Osteoblast (primary cell): ENCODE measurements around the gene ADAMTS18. TPM values are rescaled to one million over a fixed set of nuclear protein-coding genes. Genes with fewer than 3 reads are reported as not detected.
"Not testable (repeated sequence)": the region's sequence is repeated elsewhere in the genome, so short reads cannot be mapped to it uniquely, and the experiment has no call there.

ENCODE experiments used
- DNase-seq: peaks from one replicate; pipeline ENCODE4 v3.0.0; 2011; ENCODE audit warnings: low spot score, mixed read lengths; ENCODE audit not compliant: insufficient read length; ENCODE audit errors: missing footprints
- H2AFZ ChIP-seq: 2 replicates; pipeline ENCODE4 v1.6.0; 2011; ENCODE audit warnings: mild to moderate bottlenecking, low read length
- H3K27ac ChIP-seq: 2 replicates; pipeline ENCODE4 v1.5.1; 2011; ENCODE audit warnings: mild to moderate bottlenecking, low read depth, low read length, moderate library complexity
- H3K27me3 ChIP-seq: 2 replicates; pipeline ENCODE4 v1.6.0; 2012; ENCODE audit warnings: mild to moderate bottlenecking, control low read depth, inconsistent platforms, low read length, moderate library complexity; ENCODE audit not compliant: insufficient read depth
- H3K36me3 ChIP-seq: 2 replicates; pipeline ENCODE4 v1.5.1; 2011; ENCODE audit warnings: mild to moderate bottlenecking, low read length, control low read depth, moderate library complexity; ENCODE audit not compliant: insufficient read depth
- H3K4me1 ChIP-seq: 2 replicates; pipeline ENCODE4 v1.5.1; 2011; ENCODE audit warnings: mild to moderate bottlenecking, low read length, control low read depth, moderate library complexity; ENCODE audit not compliant: insufficient read depth
- H3K4me2 ChIP-seq: 2 replicates; pipeline ENCODE4 v1.6.0; 2011; ENCODE audit warnings: mild to moderate bottlenecking, low read length; ENCODE audit not compliant: insufficient read depth
- H3K4me3 ChIP-seq: fragments of 200-600 bp; sonication (generic); 3 replicates; pipeline ENCODE4 v1.5.1; 2012; ENCODE audit warnings: mild to moderate bottlenecking, low read length, inconsistent platforms; ENCODE audit not compliant: insufficient read depth
- H3K79me2 ChIP-seq: 2 replicates; pipeline ENCODE4 v1.6.0; 2012; ENCODE audit warnings: mild to moderate bottlenecking, low read length, control low read depth, inconsistent platforms; ENCODE audit not compliant: insufficient read depth
- H3K9me3 ChIP-seq: 2 replicates; pipeline ENCODE4 v1.5.1; 2011; ENCODE audit warnings: low read depth, low read length, control low read depth
- H4K20me1 ChIP-seq: 2 replicates; pipeline ENCODE4 v1.6.0; 2012; ENCODE audit warnings: mild to moderate bottlenecking, low read length, control low read depth; ENCODE audit not compliant: insufficient read depth
- CTCF ChIP-seq: IDR thresholded peaks from 2 replicates; pipeline ENCODE4 v1.5.1; 2011; ENCODE audit warnings: mild to moderate bottlenecking, low read depth, low read length, moderate library complexity; ENCODE audit errors: extremely low read depth
- total RNA-seq: library from RNA; depleted of rRNA; stranded (reverse); fragments of >200 nt; gene quantifications from 2 replicates; pipeline ENCODE4 v1.2.3, GENCODE V29; 2012

ADAMTS18 gene
- total RNA-seq, 1 donor = not detected

GRCh38 chr16:77250400-77250799, 184.4 kb downstream of the ADAMTS18 start:
- H4K20me1 ChIP-seq = no peaks in the 10 kb centered on the region
- DNase-seq = peak; percentile 26
- no peak for TF ChIP-seq CTCF
- H2AFZ ChIP-seq = no peak overlapping the region
- H3K79me2 ChIP-seq = no peaks in the 10 kb centered on the region
- no peak overlapping the region for H3K4me3 ChIP-seq
- H3K4me1 ChIP-seq = peaks cover 7% of the 10 kb centered on the region
- no peaks in the 10 kb centered on the region for H3K9me3 ChIP-seq
- H3K27ac ChIP-seq = no peak overlapping the region
- H3K27me3 ChIP-seq = no peaks in the 10 kb centered on the region
- no peak overlapping the region for H3K4me2 ChIP-seq
- H3K36me3 ChIP-seq = no peaks in the 10 kb centered on the region

GRCh38 chr16:77246150-77246549, 188.7 kb downstream of the ADAMTS18 start:
- H3K27me3 ChIP-seq = no peaks in the 10 kb centered on the region
- H3K4me1 ChIP-seq = peaks cover 7% of the 10 kb centered on the region
- H3K79me2 ChIP-seq = no peaks in the 10 kb centered on the region
- H3K9me3 ChIP-seq = no peaks in the 10 kb centered on the region
- H3K4me2 ChIP-seq = no peak overlapping the region
- no peaks in the 10 kb centered on the region for H3K36me3 ChIP-seq
- TF ChIP-seq CTCF = no peak
- no peak overlapping the region for H3K27ac ChIP-seq
- H4K20me1 ChIP-seq = no peaks in the 10 kb centered on the region
- H3K4me3 ChIP-seq = no peak overlapping the region
- no peak for DNase-seq
- H2AFZ ChIP-seq = no peak overlapping the region

GRCh38 chr16:77242471-77242870, 192.4 kb downstream of the ADAMTS18 start:
- H3K4me3 ChIP-seq, H3K9me3 ChIP-seq, H3K4me2 ChIP-seq, H2AFZ ChIP-seq, H3K79me2 ChIP-seq, H4K20me1 ChIP-seq, DNase-seq, H3K4me1 ChIP-seq, H3K27ac ChIP-seq, H3K27me3 ChIP-seq, H3K36me3 ChIP-seq: not testable (repeated sequence)

GRCh38 chr16:77238593-77238992, 196.2 kb downstream of the ADAMTS18 start:
- Histone ChIP-seq H3K4me1 (no peaks in the 10 kb centered on the region), H3K9me3 (no peaks in the 10 kb centered on the region), H3K27me3 (no peaks in the 10 kb centered on the region), H4K20me1 (no peaks in the 10 kb centered on the region), H3K4me2 (no peak overlapping the region), H3K27ac (no peak overlapping the region), H3K36me3 (no peaks in the 10 kb centered on the region), H3K4me3 (no peak overlapping the region), H2AFZ (no peak overlapping the region), H3K79me2 (no peaks in the 10 kb centered on the region)
- no peak for TF ChIP-seq CTCF
- no peak for DNase-seq
